ENCODE data around the gene MAP3K14.

DNA sequence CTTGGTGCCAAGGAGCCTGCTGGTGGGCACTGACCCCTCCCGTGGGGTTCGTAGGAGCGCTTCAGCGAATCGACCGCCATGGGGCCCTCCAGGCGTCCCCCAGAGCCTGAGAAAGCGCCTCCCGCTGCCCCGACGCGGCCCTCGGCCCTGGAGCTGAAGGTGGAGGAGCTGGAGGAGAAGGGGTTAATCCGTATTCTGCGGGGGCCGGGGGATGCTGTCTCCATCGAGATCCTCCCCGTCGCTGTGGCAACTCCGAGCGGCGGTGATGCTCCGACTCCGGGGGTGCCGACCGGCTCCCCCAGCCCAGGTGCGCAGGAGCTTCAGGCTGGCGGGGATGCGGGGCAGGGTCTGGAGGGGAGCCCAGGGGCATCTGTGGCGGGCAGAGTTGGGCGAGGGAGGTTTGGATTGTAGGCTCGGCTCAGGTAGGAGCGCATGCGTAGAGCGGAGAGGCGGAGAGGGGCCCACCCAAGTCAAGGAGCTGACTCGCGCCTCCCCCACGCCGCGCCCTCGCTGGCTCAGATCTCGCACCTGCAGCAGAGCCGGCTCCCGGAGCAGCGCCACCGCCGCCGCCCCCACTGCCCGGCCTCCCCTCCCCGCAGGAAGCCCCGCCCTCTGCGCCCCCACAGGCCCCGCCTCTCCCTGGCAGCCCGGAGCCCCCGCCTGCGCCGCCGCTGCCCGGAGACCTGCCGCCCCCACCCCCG, 75.3 kb downstream of the MAP3K14 start:
- TF ChIP-seq POLR2AphosphoS5 (IDR thresholded peaks at IDR 0.05; ENCODE audit: low read depth, low read length), result no peak
- TF ChIP-seq POLR2A (IDR thresholded peaks at IDR 0.05; ENCODE audit: low read depth, low read length), result no peak
- TF ChIP-seq TAF1 (IDR thresholded peaks at IDR 0.05; ENCODE audit: low read depth, low read length), result no peak
